ENCODE results near the gene COX14. TPM values are rescaled to one million over a fixed set of nuclear protein-coding genes. Genes with fewer than 3 reads are reported as not detected.

The COX14 gene
- total and polyA plus RNA-seq, 8 donors = 16.8 to 62.0 (median 25.0) TPM

GRCh38 chr12:50073206-50073605 is 38.8 kb upstream of the COX14 start:
- Histone ChIP-seq H3K4me3 (no peak overlapping the region), H3K36me3 (no peaks in the 10 kb centered on the region), H3K27me3 (no peaks in the 10 kb centered on the region), H3K9me3 (no peaks in the 10 kb centered on the region), H3K4me1 (no peaks in the 10 kb centered on the region), H3K27ac (no peak overlapping the region)
- intact Hi-C loops (cut with DNase I) = loop anchor here in 2 of 3 donors (5.0 to 10.0 kb wide), 4 partner anchors 102 to 242 kb away; no protein-coding TSS in a partner anchor
- no peak for ATAC-seq
- FAIRE-seq = no peak
- TF ChIP-seq CTCF (IDR thresholded peaks at IDR 0.05) = no peak
- no peak for DNase-seq
- 63 to 70% methylated on average over 7 of the region's 7 CpGs for WGBS, 2 donors

- Histone ChIP-seq H3K4me1 (no peaks in the 10 kb centered on the region), H3K36me3 (no peaks in the 10 kb centered on the region), H3K4me3 (no peak overlapping the region), H3K9me3 (no peaks in the 10 kb centered on the region), H3K27ac (no peak overlapping the region), H3K27me3 (no peaks in the 10 kb centered on the region)
- FAIRE-seq (no peak), DNase-seq (no peak), ATAC-seq (no peak)
- TF ChIP-seq CTCF (IDR thresholded peaks at IDR 0.05) = no peak
- WGBS, 2 donors = 61 to 71% methylated on average over 10 of the region's 10 CpGs
- intact Hi-C loops (cut with DNase I) = loop anchor here in 2 of 3 donors (5.0 to 10.0 kb wide), 4 partner anchors 101 to 241 kb away; no protein-coding TSS in a partner anchor
Observed at GRCh38 chr12:50073712-50074111, 38.3 kb upstream of the COX14 start.

- no peak overlapping the region for H3K27ac ChIP-seq
- intact Hi-C loops (cut with DNase I) = loop anchor here in 2 of 3 donors (5.0 to 10.0 kb wide), 5 partner anchors 97 to 240 kb away; no protein-coding TSS in a partner anchor
- no peaks in the 10 kb centered on the region for H3K27me3 ChIP-seq
- H3K36me3 ChIP-seq = no peaks in the 10 kb centered on the region
- ATAC-seq (peak; percentile 91 to 97 (median 95)), DNase-seq (peak; percentile 77 to 94 (median 90)), FAIRE-seq (no peak)
- H3K4me1 ChIP-seq = no peaks in the 10 kb centered on the region
- H3K4me3 ChIP-seq = no peak overlapping the region
- H3K9me3 ChIP-seq = no peaks in the 10 kb centered on the region
- peak; percentile 85 to 94 (median 90) for TF ChIP-seq CTCF (IDR thresholded peaks at IDR 0.05)
- 2 to 4% methylated on average over 9 of the region's 9 CpGs for WGBS, 2 donors
Observed at GRCh38 chr12:50074936-50075807, 36.9 kb upstream of the COX14 start.

- Histone ChIP-seq H3K27me3 (no peaks in the 10 kb centered on the region), H3K9me3 (no peaks in the 10 kb centered on the region), H3K36me3 (no peaks in the 10 kb centered on the region), H3K27ac (no peak overlapping the region), H3K4me1 (no peaks in the 10 kb centered on the region), H3K4me3 (no peak overlapping the region)
- ATAC-seq (no peak), DNase-seq (no peak), FAIRE-seq (no peak)
- intact Hi-C loops (cut with DNase I) = loop anchor here in 2 of 3 donors (5.0 to 10.0 kb wide), 4 partner anchors 97 to 239 kb away; no protein-coding TSS in a partner anchor
- TF ChIP-seq CTCF (IDR thresholded peaks at IDR 0.05) = no peak
- WGBS, 2 donors = 90 to 98% methylated on average over 1 of the region's 1 CpG
Observed at GRCh38 chr12:50075808-50076170, 36.2 kb upstream of the COX14 start.

GRCh38 chr12:50077099-50077498 is 34.9 kb upstream of the COX14 start:
- ATAC-seq (no peak), FAIRE-seq (no peak), DNase-seq (no peak)
- H3K4me1 ChIP-seq = no peaks in the 10 kb centered on the region
- no peaks in the 10 kb centered on the region for H3K27me3 ChIP-seq
- no peak for TF ChIP-seq CTCF (IDR thresholded peaks at IDR 0.05)
- 68% methylated on average over 12 of the region's 12 CpGs for WGBS, 2 donors
- H3K4me3 ChIP-seq = no peak overlapping the region
- no peaks in the 10 kb centered on the region for H3K9me3 ChIP-seq
- intact Hi-C loops (cut with DNase I) = loop anchor here in 2 of 3 donors (5.0 to 10.0 kb wide), 4 partner anchors 95 to 238 kb away; no protein-coding TSS in a partner anchor
- no peaks in the 10 kb centered on the region for H3K36me3 ChIP-seq
- no peak overlapping the region for H3K27ac ChIP-seq
